Stimulated activated CD8-positive, alpha-beta memory T cell treated with anti-CD3 and anti-CD28 coated beads, Interleukin-2, amount 100 ng/mL, for 48 hours (primary cell): ENCODE measurements around the gene ZNF680.
"Not testable (repeated sequence)": the region's sequence is repeated elsewhere in the genome, so short reads cannot be mapped to it uniquely, and the experiment has no call there.

Source experiments
- DNase-seq, 2 donors: peaks; one replicate each; pipeline ENCODE4 v3.0.0-alpha.2; 2020; ENCODE audit warnings: low read depth in 2 of 2

The ZNF680 gene

DNA sequence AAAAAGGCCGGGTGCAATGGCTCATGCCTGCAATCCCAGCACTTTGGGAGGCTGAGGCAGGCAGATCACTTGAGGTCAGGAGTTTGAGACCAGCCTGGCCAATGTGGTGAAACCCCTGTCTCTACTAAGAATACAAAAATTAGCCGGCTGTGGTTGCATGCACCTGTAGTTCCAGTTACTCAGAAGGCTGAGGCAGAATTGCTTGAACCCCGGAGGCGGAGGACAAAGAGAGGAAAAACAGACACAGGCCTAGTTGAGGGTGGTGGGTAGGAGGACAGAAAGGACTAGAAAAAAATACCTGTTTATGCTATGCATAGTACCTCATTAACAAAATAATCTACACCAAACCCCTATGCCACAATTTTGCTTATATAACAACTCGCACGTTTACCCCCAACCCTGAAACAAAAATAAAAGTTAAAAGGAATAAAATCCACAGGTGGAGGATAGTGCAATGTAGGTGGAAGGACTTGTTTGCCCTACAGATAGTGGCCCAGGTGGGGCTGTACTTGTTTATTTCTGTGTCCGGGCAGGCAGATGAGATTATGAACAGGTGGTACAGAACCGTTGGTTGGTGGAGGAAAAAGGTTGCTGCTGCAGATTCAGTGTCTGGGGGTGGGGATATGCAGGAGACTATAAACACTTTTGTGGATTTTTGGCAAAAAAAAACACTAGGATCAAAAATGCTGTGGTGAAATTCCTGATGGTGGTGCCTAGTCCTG, 5.1 kb downstream of the ZNF680 start:
- DNase-seq, result no peak

DNA sequence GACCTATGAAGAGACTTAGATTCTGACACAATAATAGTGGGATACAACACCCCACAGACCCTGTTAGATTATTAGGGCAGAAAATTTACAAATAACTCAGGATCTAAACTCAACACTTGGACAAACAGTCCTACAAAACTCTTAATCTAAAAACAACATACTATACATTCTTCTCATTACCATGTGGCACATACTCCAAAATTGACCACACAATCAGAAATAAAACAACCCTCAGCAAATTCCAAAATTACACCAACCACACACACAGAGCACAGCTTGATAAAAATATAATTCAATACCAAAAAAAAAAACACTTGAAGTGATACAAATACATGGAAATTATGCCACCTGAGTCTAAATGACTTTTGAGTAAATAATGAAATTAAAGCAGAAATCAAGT, 7.8 kb downstream of the ZNF680 start:
- no peak for DNase-seq

DNA sequence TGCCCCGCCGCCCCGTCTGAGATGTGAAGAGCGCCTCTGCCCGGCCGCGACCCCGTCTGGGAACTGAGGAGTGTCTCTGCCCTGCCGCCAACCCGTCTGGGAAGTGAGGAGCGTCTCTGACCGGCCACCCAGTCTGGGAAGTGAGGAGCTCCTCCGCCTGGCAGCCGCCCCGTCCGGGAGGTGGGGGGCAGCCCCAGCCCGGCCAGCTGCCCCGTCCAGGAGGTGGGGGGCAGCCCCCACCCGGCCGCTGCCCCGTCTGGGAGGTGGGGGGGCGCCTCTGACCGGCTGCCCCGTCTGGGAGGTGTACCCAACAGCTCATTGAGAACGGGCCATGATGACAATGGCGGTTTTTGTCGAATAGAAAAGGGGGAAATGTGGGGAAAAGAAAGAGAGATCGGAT, 8.7 kb downstream of the ZNF680 start:
- not testable (repeated sequence) for DNase-seq

DNA sequence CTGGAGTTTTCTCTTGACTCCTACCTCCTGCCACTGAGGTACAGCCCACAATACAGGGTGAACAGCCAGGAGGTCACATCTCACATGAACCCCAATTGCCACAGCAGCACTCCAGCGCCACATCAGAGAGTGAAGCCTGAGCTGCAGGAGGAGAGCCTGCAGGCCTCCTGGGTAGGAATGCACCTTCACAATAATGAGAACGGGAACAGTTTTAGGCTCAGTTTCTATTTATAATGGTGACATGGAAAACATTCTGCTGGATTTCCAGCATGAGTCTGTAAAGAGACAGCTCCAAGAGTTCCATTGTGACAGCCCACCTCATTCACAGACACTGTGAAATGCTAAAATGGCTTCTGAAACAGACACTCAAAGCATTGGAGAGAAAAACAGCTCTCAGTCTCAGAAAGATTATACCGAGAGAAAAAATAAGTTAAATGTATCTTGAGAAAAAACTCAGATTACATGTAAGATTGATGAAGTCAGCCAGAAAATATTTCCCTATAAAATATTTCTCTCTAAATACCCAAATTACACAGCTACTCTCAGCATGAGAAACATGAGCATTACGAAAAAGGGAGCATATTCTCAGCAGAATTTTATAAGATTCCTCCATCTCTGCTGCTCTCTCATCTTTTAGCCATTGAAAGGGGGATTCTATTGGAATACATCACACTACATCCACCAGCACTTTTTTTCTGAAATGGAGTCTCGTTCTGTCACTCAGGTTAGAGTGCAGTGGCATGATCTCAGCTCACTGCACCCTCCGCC, 11.3 kb downstream of the ZNF680 start:
- no peak for DNase-seq

DNA sequence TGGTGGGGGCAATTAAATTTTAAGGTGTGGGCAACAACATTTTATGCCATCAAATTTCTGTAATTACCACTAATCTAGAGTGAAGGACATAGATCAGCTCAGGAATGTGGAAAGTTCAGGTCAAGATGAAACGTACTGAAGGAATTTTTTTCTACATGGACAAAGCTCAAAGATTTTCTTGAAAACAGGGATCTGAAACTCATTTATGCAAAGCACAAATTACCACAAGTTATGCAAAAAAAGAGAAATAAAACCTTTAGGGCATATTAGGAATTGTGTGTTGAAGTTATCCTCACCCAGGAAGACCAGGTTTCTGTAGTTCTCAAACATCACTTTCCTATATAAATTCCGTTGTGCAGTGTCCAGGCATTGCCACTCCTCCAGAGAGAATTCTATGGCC, 18.9 kb downstream of the ZNF680 start:
- DNase-seq, result no peak

DNA sequence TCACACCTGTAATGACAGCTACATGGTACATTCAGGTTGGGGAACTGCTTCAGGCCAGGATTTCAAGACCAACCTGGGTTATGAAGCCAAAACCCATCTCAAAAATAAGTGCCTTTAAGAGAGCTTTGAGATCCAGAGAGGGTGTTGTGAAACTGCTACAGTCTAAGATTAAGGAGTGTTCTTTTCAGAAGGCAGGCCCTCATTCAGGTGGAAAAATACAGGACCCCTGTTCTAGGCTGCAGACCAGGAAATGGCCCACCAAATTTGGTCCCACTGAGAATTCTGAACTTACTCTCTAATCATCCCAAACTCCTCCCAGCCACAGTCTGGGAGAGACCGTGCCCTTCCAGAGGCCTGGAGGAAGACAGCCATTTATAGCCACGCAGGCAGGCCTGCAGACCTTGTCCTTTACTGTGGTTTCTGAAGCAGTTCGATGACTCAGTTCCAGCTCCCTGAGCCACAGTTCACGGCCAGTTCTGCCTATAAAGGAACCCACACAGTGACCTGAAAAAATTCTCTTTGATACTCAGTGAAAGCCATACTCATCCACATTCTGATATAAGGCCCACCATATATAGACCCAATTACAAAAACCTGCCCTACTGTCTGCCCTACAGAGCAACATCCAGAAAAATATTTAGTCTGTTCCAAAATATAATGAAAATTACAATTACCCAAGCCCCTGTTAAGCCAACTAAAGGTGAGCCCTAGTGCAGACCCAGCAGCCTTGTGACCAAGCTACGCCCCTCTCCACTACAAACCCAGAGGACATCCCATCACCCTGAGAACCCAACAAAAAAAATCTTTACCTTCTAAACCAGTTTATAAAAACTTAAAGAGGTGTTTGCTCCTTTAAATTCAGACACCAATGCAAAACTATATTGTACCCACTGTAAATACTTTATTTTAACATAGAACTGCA, 21.2 kb downstream of the ZNF680 start:
- DNase-seq, result no peak

DNA sequence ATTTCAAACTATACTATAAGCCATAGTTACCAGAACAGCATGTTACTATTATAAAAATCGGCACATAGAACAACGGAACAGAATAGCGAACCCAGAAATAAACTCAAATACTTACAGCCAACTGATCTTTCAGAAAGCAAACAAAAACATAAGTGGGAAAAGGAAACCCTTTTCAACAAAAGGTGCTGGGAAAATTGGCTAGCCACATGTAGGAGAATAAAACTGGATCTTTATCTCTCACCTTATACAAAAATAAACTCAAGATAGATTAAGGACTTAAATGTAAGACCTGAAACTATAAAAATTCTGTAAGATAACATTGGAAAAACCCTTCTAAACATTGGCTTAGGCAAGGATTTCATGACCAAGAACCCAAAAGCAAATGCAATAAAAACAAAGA, 29.1 kb downstream of the ZNF680 start:
- no peak for DNase-seq

DNA sequence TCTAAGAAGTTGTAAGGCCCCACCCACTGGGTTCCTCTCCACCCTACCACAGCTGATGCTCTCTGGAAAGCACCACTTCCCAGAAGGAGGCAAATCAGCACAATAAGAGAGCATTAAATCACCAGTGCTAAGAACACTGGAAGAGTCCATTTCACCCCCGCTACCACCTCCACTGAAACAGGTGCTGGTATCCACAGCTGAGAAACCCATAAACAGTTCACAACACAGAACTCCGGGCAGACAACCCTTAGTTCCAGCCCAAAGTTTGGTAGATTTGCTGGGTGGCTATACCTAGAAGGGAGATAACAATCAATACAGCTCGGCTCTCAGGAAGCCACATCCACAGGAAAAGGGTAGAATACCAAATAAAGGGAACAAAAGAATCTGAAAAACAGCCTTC, 34.1 kb downstream of the ZNF680 start:
- DNase-seq, result no peak

DNA sequence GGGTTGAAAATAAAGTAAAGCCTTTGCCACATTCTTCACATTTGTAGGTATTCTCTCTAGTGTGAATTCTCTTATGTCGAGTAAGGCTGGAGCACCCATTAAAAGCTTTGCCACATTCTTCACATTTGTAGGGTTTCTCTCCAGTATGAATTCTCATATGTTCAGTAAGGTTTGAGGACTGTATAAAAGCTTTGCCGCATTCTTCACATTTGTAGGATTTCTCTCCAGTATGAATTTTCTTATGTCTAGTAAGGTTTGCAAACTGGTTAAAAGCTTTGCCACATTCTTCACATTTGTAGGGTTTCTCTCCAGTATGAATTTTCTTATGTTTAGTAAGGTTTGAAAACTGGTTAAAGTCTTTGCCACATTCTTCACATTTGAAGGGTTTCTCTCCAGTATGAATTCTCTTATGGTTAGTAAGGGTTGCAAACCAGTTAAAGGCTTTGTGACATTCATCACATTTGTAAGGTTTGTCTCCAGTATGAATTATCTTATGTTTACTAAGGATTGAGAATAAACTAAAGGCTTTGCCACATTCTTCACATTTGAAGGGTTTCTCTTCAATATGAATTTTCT, 41.4 kb downstream of the ZNF680 start:
- no peak for DNase-seq

DNA sequence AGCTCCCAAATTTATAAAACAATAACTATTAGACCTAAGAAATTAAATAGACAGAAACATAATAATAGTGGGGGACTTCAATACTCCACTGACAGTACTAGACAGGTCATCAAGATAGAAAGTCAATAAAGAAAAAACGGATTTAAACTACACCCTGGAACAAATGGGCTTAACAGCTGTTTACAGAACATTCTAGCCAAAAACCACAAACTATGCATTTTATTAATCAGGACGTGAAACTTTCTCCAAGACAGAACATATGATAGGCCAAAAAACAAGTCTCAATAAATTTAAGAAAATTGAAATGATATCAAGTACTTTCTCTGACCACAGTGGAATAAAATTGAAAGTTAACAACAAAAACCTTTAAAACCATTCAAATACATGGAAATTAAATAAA, 46.4 kb downstream of the ZNF680 start:
- DNase-seq, result no peak

DNA sequence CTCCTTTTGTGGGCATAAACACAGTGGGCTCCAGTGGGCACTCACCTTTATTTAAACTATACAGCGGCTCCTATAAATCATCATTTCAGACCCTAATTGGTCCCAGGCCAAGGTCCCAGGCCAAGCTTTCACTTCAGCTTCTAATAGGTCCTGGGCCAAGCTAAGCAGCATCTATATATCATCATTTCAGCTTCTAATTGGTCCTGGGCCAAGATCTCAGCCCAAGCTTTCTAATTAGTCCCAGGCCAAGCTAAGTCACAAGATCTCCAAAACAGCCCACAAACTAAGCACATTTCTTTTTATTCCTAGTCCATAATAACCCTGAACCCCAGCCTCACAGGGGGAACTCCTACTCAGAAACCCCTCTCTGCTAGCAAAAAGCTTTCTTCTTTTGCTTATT, 47.1 kb downstream of the ZNF680 start:
- no peak for DNase-seq

DNA sequence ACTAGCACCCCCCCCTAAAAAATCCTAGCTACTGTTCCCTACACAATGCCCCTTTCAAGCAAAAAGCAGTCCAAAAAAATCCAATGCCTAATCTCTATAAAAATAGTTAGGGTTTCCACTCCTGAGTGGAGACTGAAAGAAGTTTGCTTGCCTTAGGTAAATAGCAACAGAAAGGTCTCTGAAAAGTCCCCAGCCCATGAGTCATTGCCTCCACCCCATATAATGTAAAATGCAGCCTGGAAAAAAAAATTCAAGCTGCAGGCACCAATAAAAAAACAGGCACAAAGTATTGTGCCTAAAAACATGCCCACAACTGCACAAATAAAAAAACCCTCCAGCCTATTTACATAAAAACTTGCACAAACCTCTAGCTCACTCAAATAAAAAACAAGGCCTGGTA, 47.5 kb downstream of the ZNF680 start:
- no peak for DNase-seq

DNA sequence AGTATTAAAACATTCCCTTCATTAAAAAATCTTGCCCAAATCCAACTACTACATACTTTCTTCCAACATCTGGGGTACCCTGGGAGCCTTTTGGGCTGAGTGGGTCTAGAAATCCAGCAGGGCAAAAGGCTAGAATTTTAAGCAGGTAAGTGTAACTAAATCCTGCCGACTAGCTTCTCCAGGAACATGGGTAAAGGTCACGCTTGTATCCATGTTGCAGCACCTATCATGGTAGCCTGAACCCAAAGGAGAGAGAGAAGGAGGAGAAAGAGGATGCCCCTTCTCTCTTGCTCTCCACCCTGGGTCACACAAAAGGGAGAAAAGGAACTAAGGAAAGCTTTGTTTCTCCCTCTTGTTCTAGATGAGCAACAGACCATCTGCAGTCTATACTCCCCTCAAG, 53.3 kb downstream of the ZNF680 start:
- no peak for DNase-seq

DNA sequence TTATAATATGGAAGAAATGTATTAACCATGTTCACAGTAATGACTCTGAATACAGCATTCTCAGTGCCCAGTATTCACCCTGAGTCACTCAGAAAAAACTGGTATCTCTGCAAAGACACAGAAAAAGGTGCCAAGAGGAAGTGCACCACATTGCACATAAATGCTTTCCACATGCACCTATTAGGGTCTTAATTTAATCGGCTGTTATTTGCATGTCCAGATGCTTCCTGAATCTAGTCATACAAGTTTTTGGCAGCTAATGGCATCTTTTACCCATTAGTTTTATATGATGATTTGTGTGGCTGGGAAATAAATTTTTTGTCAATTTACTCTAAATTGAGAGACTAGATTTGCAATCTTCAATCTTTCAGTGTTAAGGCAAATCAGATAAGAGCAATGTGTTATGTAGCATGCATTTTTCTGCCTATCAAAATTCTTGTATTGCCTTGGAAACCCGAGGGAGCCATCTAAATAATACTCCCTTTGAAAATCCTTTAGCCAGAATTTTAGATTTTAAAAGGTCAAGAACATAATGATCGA, 58.2 kb downstream of the ZNF680 start:
- DNase-seq, result no peak

DNA sequence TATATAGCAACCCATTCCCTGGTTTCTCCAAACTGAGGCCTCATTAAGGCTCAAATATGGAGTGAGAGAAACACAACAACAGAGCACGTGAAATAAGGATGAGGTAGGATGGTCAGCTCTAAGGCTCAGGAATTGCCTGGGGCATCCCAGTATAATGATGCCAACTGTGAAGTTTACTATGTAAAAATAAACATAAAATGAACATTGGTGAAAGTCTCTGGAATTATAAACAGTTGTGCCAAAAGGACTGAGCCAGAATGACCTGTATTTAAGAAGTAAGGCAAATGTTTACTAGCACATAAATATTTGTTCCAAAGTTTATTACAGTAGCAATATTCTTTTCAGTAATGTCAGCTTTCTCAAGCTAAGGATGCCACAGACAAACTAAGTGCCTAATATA, 64.6 kb downstream of the ZNF680 start:
- no peak for DNase-seq

DNA sequence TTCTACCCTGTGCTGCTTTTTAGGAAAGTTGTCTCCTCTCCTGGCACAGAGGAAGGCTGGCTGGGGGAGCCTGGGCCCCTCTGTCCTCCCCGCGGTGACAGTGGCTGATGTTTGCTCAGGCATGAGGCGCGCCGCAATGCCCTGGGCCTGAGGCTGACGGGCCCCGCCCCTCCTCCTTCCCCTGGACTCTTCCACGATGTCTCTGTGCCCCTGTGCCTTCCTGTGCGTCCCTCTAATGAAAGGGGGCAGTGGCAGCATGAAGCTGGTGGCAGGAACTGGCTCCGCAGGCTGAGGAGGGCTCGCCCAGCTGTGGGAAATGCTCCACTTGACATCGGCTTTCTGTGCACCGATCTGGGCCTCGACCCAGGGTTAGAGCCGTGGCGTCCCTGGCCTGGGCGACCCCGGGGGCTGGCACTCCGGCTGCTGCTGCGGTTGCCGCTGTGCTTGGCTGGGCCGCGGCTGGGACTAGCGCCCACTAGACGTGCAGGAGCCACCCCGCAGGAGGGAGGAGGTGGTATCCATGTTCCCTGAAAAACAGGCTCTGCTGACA, 67.9 kb downstream of the ZNF680 start:
- no peak for DNase-seq

DNA sequence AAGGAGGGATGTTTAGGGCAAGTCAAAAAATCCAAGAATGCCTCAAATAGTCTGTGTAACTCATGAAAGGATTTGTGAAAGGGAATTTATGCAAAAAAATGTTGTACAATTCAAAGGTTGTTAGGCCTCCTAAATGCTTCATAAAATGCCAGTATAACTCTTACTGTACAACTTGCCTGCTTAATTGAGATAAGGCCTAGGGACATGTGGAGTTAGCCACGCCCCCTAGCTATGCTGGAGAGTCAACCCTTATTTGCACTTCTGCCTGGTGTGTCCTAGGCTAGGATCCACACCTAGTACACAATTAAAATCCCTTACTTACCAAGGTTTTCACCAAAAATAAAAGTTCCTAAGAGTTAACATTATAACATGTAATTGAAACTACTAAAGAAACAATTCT, 77.2 kb downstream of the ZNF680 start:
- DNase-seq, result no peak
